Measurements from ENCODE around the gene IRX3. TPM values are rescaled to one million over a fixed set of nuclear protein-coding genes. Genes with fewer than 3 reads are reported as not detected.
A peak's percentile ranks its signal among the peaks of the same experiment; 100 is the strongest.

IRX3 gene
- total and polyA plus RNA-seq, 2 of the 8 experiments (the other 6 are each of a cell fraction or from before 2014, with no cell fraction given), result 0.50 to 1.6 TPM

- Histone ChIP-seq H3K9me3 (ENCODE audit: insufficient read depth in 2 of 2, low read depth in 1 of 2, low read length in 1 of 2) (no peaks in the 10 kb centered on the region), H3K23ac (ENCODE audit: insufficient read length) (no peak overlapping the region), H3K27me3 (replicated peaks in 1 of 4; ENCODE audit: control insufficient read depth in 3 of 4, extremely low read depth in 1 of 4, insufficient read depth in 3 of 4, low read length in 3 of 4) (peaks cover 65 to 87% (median 80%) of the 10 kb centered on the region in 4 experiments), H3K14ac (ENCODE audit: insufficient read length) (no peak overlapping the region), H3K79me2 (ENCODE audit: control insufficient read depth in 1 of 2, insufficient read depth in 2 of 2, low read length in 2 of 2) (no peaks in the 10 kb centered on the region), H3K4me1 (replicated peaks in 1 of 4; ENCODE audit: control insufficient read depth in 3 of 4, insufficient read depth in 4 of 4, low read length in 3 of 4) (peaks cover 0 to 23% (median 16%) of the 10 kb centered on the region in 4 experiments; a peak in 6 of 7 replicates), H3K23me2 (ENCODE audit: low read depth, low read length) (peaks cover 32% of the 10 kb centered on the region), H4K91ac (replicated peaks; ENCODE audit: insufficient read length, low read length) (no peak overlapping the region), H3K4me3 (ENCODE audit: extremely low read depth in 1 of 4, insufficient read depth in 2 of 4, low read depth in 3 of 4, low read length in 4 of 4) (peak overlapping the region; percentile 27 to 93 (median 52); a peak in 7 of 8 replicates), H3K79me1 (ENCODE audit: low read depth, low read length) (no peaks in the 10 kb centered on the region), H2BK120ac (replicated peaks; ENCODE audit: low read depth, low read length) (no peak overlapping the region), H3K56ac (replicated peaks; ENCODE audit: insufficient read length, low read depth, low read length) (no peak overlapping the region), H2AFZ (ENCODE audit: low read length) (no peak overlapping the region), H4K8ac (ENCODE audit: extremely low read depth, insufficient read depth, low read length) (peak overlapping the region; percentile 76; the same call in 1 of the 2 replicates), H4K5ac (ENCODE audit: insufficient read length, low read depth, low read length) (no peak overlapping the region), H3K36me3 (ENCODE audit: control insufficient read depth in 2 of 4, insufficient read depth in 4 of 4, low read length in 3 of 4) (no peaks in the 10 kb centered on the region; a peak in 1 of 8 replicates), H2BK5ac (ENCODE audit: low read depth, low read length) (no peak overlapping the region; the same call in 1 of the 2 replicates), H3K4me2 (ENCODE audit: insufficient read depth in 1 of 2, low read depth in 2 of 2, low read length in 2 of 2) (peak overlapping the region; percentile 77 to 95), H3K18ac (ENCODE audit: extremely low read depth, low read length) (no peak overlapping the region), H2AK5ac (ENCODE audit: low read depth, low read length) (no peak overlapping the region), H2BK15ac (ENCODE audit: low read length) (no peak overlapping the region), H3K9ac (replicated peaks in 1 of 4; ENCODE audit: extremely low read depth in 1 of 4, low read depth in 3 of 4, low read length in 3 of 4) (no peak overlapping the region), H2BK20ac (ENCODE audit: low read length) (no peak overlapping the region), H3K27ac (ENCODE audit: low read depth, low read length) (no peak overlapping the region), H3K4ac (replicated peaks; ENCODE audit: insufficient read length, low read depth, low read length) (no peak overlapping the region), H2BK12ac (ENCODE audit: low read depth, low read length) (0 out of 2 replicates have a peak overlapping the region, but pooled peaks have one; percentile 50), H4K20me1 (replicated peaks in 1 of 2; ENCODE audit: control insufficient read depth in 1 of 2, insufficient read depth in 2 of 2, low read length in 2 of 2) (peaks cover 9 to 12% of the 10 kb centered on the region in 2 experiments)
- CTCF ChIA-PET (ENCODE audit: partially characterized antibody), result interaction anchor here (0.6 to 2.3 kb wide), 9 partner anchors 9 to 673 kb away, joined by 3 to 8 read pairs (median 5); no protein-coding TSS in a partner anchor
- DNase-seq (ENCODE audit: low read depth in 1 of 2, low spot score in 2 of 2), result peak in 1 of 2 experiments; percentile 66
- WGBS, 2 experiments (ENCODE audit: extremely low coverage in 1 of 2, insufficient coverage in 1 of 2, insufficient read length in 1 of 2, insufficient replicate concordance in 2 of 2, low coverage in 1 of 2, low lambda C conversion rate in 2 of 2, missing lambda C conversion rate in 1 of 2), result 1% methylated on average over 41 of the region's 73 CpGs; no CpG with 5 or more reads in 1 of the 2 experiments
- no peak for FAIRE-seq
- POLR2A ChIA-PET (ENCODE audit: partially characterized antibody), result no interaction called here
- peak; percentile 79 for TF ChIP-seq SUZ12 (IDR thresholded peaks at IDR 0.05; ENCODE audit: low read length)
- no peak for TF ChIP-seq POU5F1 (IDR thresholded peaks at IDR 0.05; ENCODE audit: low read depth, low read length)
- TF ChIP-seq EZH2 (IDR thresholded peaks at IDR 0.05; ENCODE audit: low read depth, low read length, severe bottlenecking), result peak; percentile 25
- peak; percentile 78; the same call in 1 of the 2 replicates for TF ChIP-seq EGR1 (IDR thresholded peaks at IDR 0.05; ENCODE audit: borderline replicate concordance, low read depth, low read length)
- TF ChIP-seq HDAC6 (IDR thresholded peaks at IDR 0.05; ENCODE audit: low read depth, low read length), result no peak
Measured at GRCh38 chr16:54284319-54284930, 2.2 kb downstream of the IRX3 start.

All from H1 (cell line).